GM12878 (cell line): ENCODE measurements around the gene USP31. TPM values are rescaled to one million over a fixed set of nuclear protein-coding genes. Genes with fewer than 3 reads are reported as not detected.

Experiments used
- ATAC-seq: fragments of 200-7000 bp; cut with Tn5 transposase; 3 replicates; pipeline ENCODE4 v1.9.1; 2020; ENCODE audit warnings: mild to moderate bottlenecking, moderate library complexity
- BruUV-seq: library from RNA; stranded (reverse); fragments of 400-500 nt; replicated peaks from 2 replicates; lab custom pipeline; 2021; lab: Mats Ljungman, UMichigan
- CTCF ChIA-PET: fragments of 300-600 bp; sonication (Branson Sonifier 250); formaldehyde crosslinking; extraction: SDS; loops from one replicate; lab custom pipeline; 2021; ENCODE audit warnings: inconsistent platforms; lab: Yijun Ruan, JAX
- POLR2A ChIA-PET: fragments of 350-600 bp; formaldehyde crosslinking; extraction: SDS; loops from one replicate; lab custom pipeline; 2021; ENCODE audit warnings: inconsistent platforms; lab: Charles Lee
- RAD21 ChIA-PET: fragments of 300-600 bp; sonication (Branson Sonifier 250); formaldehyde crosslinking; loops from one replicate; lab custom pipeline; 2023; ENCODE audit warnings: antibody characterized with exemption; ENCODE audit not compliant: unreplicated experiment; lab: Charles Lee
- SMC1A ChIA-PET: fragments of 300-600 bp; sonication (Branson Sonifier 250); formaldehyde crosslinking; loops from one replicate; lab custom pipeline; 2023; ENCODE audit not compliant: unreplicated experiment, uncharacterized antibody; lab: Charles Lee
- DNase-seq: peaks from one replicate; pipeline ENCODE4 v3.0.0-alpha.2; 2011; ENCODE audit warnings: low read depth, low spot score
- FAIRE-seq: peaks from 3 replicates; lab custom pipeline; 2011; peaks lifted over from hg19 to GRCh38; lab: Jason Lieb, UNC
- H2AFZ ChIP-seq: 2 replicates; pipeline ENCODE4 v1.6.0; 2011; ENCODE audit warnings: low read depth, low read length, control low read depth; ENCODE audit not compliant: control insufficient read depth
- H3K27ac ChIP-seq: 2 replicates; pipeline ENCODE4 v1.5.1; 2011; ENCODE audit warnings: control low read depth; ENCODE audit not compliant: control insufficient read depth, insufficient read depth
- H3K27me3 ChIP-seq, 2 experiments: replicated peaks in 1 of 2; 2 replicates each; pipeline versions ENCODE4 v1.6.0 to v1.6.1; 2011; ENCODE audit warnings: low read length in 1 of 2; ENCODE audit not compliant: control insufficient read depth in 2 of 2, insufficient read depth in 2 of 2
- H3K36me3 ChIP-seq, 2 experiments: 2 replicates each; pipeline ENCODE4 v1.5.1; 2011; ENCODE audit warnings: low read length in 1 of 2; ENCODE audit not compliant: control insufficient read depth in 2 of 2, insufficient read depth in 2 of 2
- H3K4me1 ChIP-seq: 2 replicates; pipeline ENCODE4 v1.6.1; 2011; ENCODE audit warnings: mild to moderate bottlenecking, low read length, moderate library complexity, mixed read lengths; ENCODE audit not compliant: control insufficient read depth, insufficient read depth
- H3K4me2 ChIP-seq: 2 replicates; pipeline ENCODE4 v1.6.0; 2011; ENCODE audit warnings: control low read depth; ENCODE audit not compliant: control insufficient read depth, insufficient read depth
- H3K4me3 ChIP-seq: fragments of 200-600 bp; sonication (generic); 2 replicates; pipeline ENCODE4 v1.5.1; 2016
- H3K79me2 ChIP-seq: 2 replicates; pipeline ENCODE4 v1.6.0; 2011; ENCODE audit warnings: low read length; ENCODE audit not compliant: control insufficient read depth, insufficient read depth
- H3K9ac ChIP-seq: 2 replicates; pipeline ENCODE4 v1.8.0; 2011; ENCODE audit warnings: low read length, control low read depth, mixed read lengths; ENCODE audit not compliant: control insufficient read depth, insufficient read depth
- H3K9me3 ChIP-seq: replicated peaks from 3 replicates; pipeline ENCODE4 v1.5.1; 2011; ENCODE audit warnings: mild to moderate bottlenecking, low read length; ENCODE audit not compliant: control insufficient read depth, insufficient read depth
- H4K20me1 ChIP-seq: 2 replicates; pipeline ENCODE4 v1.6.0; 2011; ENCODE audit not compliant: control insufficient read depth, insufficient read depth
- ASH2L ChIP-seq: fragments of 300-600, 200-600 bp; sonication (generic); IDR thresholded peaks from 2 replicates; pipeline ENCODE4 v1.6.1; 2017; ENCODE audit warnings: low read depth, mild to moderate bottlenecking, borderline replicate concordance
- CEBPB ChIP-seq, 2 experiments: fragments of 150-350 bp in 1 of 2; IDR thresholded peaks; 2 replicates each; pipeline ENCODE4 v1.6.1; 2012 to 2014; ENCODE audit warnings: low read depth in 2 of 2, low read length in 2 of 2, borderline replicate concordance in 1 of 2, inconsistent platforms in 1 of 2
- CHD4 ChIP-seq: fragments of 200-600 bp; sonication (generic); IDR thresholded peaks from 2 replicates; pipeline ENCODE4 v1.6.1; 2016; ENCODE audit warnings: mild to moderate bottlenecking
- EGR1 ChIP-seq, 2 experiments: IDR thresholded peaks; 1 replicate in 1 of 2; 2 replicates in 1 of 2; pipeline ENCODE4 v1.6.1; 2011 to 2012; ENCODE audit warnings: low read depth in 2 of 2, low read length in 2 of 2, borderline replicate concordance in 1 of 2, mild to moderate bottlenecking in 1 of 2, moderate library complexity in 1 of 2
- EZH2 ChIP-seq: IDR thresholded peaks from 2 replicates; pipeline ENCODE4 v1.6.1; 2012; ENCODE audit warnings: low read depth, mild to moderate bottlenecking, control low read depth, inconsistent platforms, low read length, borderline replicate concordance; ENCODE audit not compliant: control insufficient read depth
- NFXL1 ChIP-seq: fragments of 450-650 bp; IDR thresholded peaks from 2 replicates; pipeline ENCODE4 v1.6.1; 2017; ENCODE audit warnings: antibody characterized with exemption, mild to moderate bottlenecking, borderline replicate concordance
- ZBED1 ChIP-seq: IDR thresholded peaks from 2 replicates; pipeline ENCODE4 v1.6.1; 2016; ENCODE audit warnings: borderline replicate concordance
- ZNF217 ChIP-seq: fragments of 450-650 bp; IDR thresholded peaks from 2 replicates; pipeline ENCODE4 v1.6.1; 2017; ENCODE audit warnings: antibody characterized with exemption, mild to moderate bottlenecking
- WGBS: methylation state at CpG from one replicate; pipeline ENCODE4 v1.1.6; 2016; ENCODE audit warnings: low lambda C conversion rate; ENCODE audit not compliant: insufficient replicate concordance, insufficient coverage; ENCODE audit errors: missing lambda C conversion rate; 5-methylcytosine and 5-hydroxymethylcytosine counted together
- in situ Hi-C: fragments of 300-500 bp; cut with MboI; formaldehyde crosslinking; loops from 9 replicates; pipeline ENCODE4 v1.14.3; 2018; ENCODE audit warnings: mixed read lengths
- intact Hi-C: fragments of 100-400 bp; cut with micrococcal nuclease; formaldehyde crosslinking; loops from one replicate; pipeline ENCODE4 v1.14.2; 2022; ENCODE audit not compliant: unreplicated experiment
- polyA plus RNA-seq, 11 experiments: library from polyadenylated mRNA; depleted of rRNA in 4 of 11; unstranded in 6 of 11; stranded (reverse) in 5 of 11; fragments of >200 nt; fragmentation: Nextera tagmentation in 4 of 11; fragmentation: Illumina TruSeq in 1 of 11; extraction: Ambion mirVana in 4 of 11; extraction: Trizol in 1 of 11; gene quantifications; 1 replicate in 1 of 11; 2 replicates in 10 of 11; pipeline versions ENCODE4 v1.2.1 to v1.2.3, GENCODE V29; 2011 to 2016; ENCODE audit warnings: inconsistent platforms in 2 of 11, missing spikeins in 2 of 11, low read depth in 1 of 11
- total RNA-seq, 4 experiments: library from RNA; depleted of rRNA in 3 of 4; stranded (reverse); fragments of >200 nt in 3 of 4; fragmentation: Illumina TruSeq in 1 of 4; extraction: Trizol in 1 of 4; gene quantifications; 2 replicates each; pipeline versions ENCODE4 v1.2.1 to v1.2.3, GENCODE V29; 2013 to 2021
- TF ChIP-seq, protein P1 (sequence below): fragments of 450-650 bp; IDR thresholded peaks from 2 replicates; pipeline ENCODE4 v1.6.1; 2018; ENCODE audit warnings: borderline replicate concordance, mild to moderate bottlenecking; ENCODE audit not compliant: partially characterized antibody

USP31 gene
- total and polyA plus RNA-seq, 10 of the 15 experiments (the other 5 are each of a cell fraction or from before 2014, with no cell fraction given): 0.87 to 6.5 (median 3.2) TPM

DNA sequence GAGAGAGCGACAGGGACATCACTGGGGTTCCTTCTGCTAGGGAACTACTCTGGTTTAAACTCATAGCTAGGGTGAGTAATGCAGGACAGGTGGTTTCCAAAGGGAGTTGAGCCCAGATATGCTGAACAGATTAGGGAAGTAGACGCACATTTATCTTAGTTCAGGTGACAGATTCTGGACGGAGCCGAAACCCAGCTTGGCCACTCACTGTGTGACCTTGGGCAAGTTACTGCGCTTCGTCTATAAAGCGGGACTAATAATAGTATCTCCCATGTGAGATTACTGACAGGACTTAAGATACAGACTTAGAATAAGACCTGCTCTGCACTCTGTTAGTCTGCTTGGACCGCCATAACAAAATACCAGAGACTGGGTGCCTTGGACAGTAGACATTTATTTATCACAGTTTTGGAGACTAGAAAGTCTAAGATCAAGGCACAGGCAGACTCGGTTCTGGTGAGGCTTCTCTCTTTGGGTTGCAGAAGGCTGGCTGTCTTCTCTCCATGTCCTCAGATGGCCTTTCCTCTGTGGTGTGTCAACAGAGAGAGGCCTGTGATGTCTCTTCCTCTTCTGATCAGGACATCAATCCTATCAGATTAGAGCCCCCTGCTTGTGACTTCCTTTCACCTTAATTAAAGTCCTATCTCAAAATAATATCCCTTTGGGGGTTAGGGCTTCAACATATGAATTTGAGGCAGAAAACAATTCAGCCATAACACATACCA lies 45.4 kb upstream of the USP31 start:
- TF ChIP-seq, protein P1, sequence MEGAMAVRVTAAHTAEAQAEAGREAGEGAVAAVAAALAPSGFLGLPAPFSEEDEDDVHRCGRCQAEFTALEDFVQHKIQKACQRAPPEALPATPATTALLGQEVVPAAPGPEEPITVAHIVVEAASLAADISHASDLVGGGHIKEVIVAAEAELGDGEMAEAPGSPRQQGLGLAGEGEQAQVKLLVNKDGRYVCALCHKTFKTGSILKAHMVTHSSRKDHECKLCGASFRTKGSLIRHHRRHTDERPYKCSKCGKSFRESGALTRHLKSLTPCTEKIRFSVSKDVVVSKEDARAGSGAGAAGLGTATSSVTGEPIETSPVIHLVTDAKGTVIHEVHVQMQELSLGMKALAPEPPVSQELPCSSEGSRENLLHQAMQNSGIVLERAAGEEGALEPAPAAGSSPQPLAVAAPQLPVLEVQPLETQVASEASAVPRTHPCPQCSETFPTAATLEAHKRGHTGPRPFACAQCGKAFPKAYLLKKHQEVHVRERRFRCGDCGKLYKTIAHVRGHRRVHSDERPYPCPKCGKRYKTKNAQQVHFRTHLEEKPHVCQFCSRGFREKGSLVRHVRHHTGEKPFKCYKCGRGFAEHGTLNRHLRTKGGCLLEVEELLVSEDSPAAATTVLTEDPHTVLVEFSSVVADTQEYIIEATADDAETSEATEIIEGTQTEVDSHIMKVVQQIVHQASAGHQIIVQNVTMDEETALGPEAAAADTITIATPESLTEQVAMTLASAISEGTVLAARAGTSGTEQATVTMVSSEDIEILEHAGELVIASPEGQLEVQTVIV: no peak
- TF ChIP-seq EZH2 (no peak), ZBED1 (no peak), ASH2L (no peak), CEBPB (IDR thresholded peaks at IDR 0.05; ENCODE audit: borderline replicate concordance in 1 of 2, low read depth in 2 of 2, low read length in 2 of 2) (no peak), EGR1 (IDR thresholded peaks at IDR 0.05; ENCODE audit: borderline replicate concordance in 1 of 2, low read depth in 2 of 2, low read length in 2 of 2) (no peak), NFXL1 (no peak), ZNF217 (no peak), CHD4 (no peak)
- no peak overlapping the region for H3K4me3 ChIP-seq
- no peaks in the 10 kb centered on the region; a peak in 1 of 4 replicates for H3K27me3 ChIP-seq
- no peaks in the 10 kb centered on the region for H3K9me3 ChIP-seq
- no peaks in the 10 kb centered on the region for H3K79me2 ChIP-seq
- FAIRE-seq: no peak
- peaks cover 4% of the 10 kb centered on the region for H3K4me1 ChIP-seq
- H3K9ac ChIP-seq: no peak overlapping the region
- ATAC-seq: no peak
- WGBS: 68% methylated on average over 9 of the region's 9 CpGs
- in situ Hi-C loops: no loop called here
- RAD21 ChIA-PET: no interaction called here
- CTCF ChIA-PET: no interaction called here
- H4K20me1 ChIP-seq: no peaks in the 10 kb centered on the region
- SMC1A ChIA-PET: no interaction called here
- POLR2A ChIA-PET: no interaction called here
- H3K4me2 ChIP-seq: no peak overlapping the region
- no peaks in the 10 kb centered on the region for H3K36me3 ChIP-seq
- no peak overlapping the region for H2AFZ ChIP-seq
- no peak overlapping the region for H3K27ac ChIP-seq
- no TSS peak for BruUV-seq
- intact Hi-C loops: no loop called here
- DNase-seq: no peak
